GM18870 (cell line): Measurements from ENCODE around the gene MCRS1.

Experiments
- ATAC-seq: cut with Tn5 transposase; IDR thresholded peaks from one replicate; pipeline ENCODE4 v1.9.1; 2021; ENCODE audit warnings: moderate library complexity; ENCODE audit not compliant: unreplicated experiment

MCRS1 gene

DNA sequence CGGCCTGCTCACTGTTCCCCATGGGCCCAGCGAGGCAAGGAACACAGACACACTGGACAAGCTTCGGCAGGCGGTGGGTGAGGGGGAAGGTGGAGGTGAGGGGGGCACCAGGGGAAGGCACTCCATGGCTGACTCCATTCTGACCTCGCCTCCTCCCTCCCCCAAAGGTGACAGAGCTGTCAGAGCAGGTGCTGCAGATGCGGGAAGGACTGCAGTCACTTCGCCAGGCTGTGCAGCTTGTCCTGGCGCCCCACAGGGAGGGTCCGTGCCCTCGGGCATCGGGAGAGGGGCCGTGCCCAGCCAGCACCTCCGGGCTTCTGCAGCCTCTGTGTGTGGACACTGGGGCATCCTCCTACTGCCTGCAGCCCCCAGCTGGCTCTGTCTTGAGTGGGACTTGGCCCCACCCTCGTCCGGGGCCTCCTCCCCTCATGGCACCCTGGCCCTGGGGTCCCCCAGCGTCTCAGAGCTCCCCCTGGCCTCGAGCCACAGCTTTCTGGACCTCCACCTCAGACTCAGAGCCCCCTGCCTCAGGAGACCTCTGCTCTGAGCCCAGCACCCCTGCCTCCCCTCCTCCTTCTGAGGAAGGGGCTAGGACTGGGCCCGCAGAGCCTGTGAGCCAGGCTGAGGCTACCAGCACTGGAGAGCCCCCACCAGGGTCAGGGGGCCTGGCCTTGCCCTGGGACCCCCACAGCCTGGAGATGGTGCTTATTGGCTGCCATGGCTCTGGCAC is 10.6 kb downstream of the MCRS1 start:
- ATAC-seq: no peak

DNA sequence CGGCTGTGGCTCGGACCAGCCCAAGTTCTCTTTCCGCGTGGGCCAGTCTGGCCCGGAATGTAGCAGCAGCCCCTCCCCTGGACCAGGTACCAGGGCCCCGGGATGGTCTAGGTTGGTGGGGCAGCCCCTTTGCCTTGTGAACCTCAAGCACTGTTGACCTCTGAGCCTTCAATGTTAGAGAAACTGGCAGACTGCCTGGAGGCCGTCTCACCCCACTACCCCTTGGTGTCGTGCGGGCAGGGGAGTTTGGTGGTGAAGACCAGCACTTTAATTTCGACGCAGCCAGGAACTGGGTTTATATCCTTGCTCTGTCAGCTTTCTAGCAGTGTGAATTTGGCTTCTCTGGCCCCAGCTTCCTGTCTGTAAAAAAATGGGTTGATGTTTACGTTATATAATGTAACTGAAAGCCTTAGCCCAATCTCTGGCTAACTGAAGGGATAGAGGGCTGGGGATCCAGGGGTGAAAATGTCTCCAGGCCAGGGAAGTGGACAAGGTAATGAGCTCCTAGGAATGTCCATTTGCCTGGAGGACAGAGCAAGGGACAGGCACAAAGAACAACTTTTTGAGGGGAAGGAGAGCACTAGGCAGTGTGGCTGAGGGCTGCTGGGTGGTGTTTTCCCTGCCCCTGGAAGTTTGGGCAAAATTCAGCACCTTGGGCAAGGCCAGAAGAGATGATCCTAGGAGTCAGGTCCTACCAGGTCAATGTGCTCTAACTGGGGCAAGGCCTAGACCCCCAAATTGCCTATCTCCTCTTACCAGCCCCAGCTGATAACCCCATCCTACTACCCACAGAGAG is 11.4 kb downstream of the MCRS1 start:
- no peak for ATAC-seq

DNA sequence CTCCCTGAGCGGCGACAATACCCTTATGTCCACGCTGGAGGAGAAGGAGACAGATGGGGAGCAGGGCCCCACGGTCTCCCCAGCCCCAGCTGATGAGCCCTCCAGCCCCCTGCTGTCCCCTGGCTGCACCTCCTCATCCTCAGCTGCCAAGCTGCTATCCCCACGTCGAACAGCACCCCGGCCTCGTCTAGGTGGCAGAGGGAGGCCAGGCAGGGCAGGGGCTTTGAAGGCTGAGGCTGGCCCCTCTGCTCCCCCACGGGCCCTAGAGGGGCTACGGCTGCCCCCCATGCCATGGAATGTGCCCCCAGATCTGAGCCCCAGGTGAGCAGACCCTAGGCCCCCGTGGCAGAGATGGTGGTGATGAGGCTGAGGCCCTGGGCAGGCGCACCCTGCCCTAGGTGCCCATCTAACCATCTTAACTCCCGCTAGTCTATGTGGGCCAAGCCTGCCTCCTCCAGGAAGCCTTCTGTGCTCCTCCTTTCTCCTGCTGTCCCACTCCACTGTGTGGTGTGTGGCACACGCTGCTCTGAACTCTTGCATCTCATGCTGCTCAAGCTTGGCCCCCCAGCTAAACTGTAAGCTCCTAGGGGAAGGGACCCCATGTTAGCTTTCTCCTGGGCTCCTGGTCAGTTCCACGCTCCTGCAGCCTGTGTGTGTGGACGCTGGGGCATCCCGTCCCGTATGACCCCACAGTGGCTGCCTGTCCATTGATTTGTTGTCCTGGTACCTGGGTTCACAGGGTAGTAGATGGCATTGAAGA is 12.1 kb downstream of the MCRS1 start:
- ATAC-seq: no peak

DNA sequence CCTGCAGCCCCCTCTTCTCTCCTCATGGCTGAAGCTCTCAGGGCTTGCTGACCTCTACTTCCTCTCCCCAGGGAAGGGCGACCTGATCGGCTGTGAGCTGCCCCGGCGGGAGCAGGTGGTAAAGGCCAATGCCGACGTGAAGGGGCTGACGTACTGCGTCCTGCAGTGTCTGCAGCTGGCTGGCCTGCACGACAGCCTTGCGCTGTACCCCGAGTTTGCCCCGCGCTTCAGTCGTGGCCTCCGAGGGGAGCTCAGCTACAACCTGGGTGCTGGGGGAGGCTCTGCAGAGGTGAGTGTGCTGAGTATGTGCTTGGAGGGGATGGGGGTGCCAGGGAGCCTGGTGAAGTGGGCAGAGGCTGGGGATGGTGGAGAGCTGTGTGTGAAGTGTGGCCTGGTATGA is 13.7 kb downstream of the MCRS1 start:
- ATAC-seq: no peak

DNA sequence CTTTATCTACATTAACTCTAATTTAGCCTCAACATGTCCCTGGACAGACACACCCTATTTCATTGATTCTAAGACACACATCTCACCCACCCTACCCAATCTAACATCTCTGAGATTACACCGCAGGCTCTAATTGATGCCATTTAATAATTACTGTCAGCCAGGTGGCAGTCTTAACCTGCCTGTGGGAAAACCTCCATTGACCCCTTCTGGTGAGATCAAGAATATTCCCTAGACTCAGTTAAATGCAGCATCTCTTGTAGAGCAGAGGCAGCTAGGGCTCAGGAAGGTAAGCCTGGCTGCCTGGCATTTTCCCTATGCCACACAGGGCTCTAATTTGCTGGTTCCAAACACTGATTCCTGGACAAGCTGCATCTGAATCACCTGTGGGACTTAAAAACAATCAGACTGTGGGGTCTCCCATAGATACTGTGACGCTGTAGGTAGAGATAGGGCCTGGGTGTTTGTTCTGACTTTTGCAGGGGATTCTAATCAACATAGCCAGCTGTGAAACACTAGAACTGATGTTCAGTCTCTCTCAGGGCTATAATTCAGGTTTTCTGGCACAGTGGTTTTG is 14.3 kb downstream of the MCRS1 start:
- no peak for ATAC-seq

DNA sequence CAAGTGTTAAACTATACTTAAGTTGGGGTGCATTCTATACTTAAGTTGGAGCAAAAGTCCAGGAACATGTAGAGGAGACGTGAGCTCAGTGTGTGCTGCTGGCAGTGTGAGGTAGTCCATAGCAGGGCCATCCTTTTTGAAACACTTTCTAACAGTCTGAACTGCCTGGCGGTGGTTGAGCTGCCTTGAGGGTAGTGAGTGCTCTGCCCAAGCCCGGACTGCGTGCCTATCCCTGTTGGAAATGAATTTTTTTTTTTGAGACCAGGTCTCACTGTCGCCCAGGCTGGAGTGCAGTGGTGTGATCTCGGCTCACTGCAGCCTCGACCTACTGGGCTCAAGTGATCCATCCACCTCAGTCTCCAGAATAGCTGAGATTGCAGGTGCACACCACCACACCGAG is 15.0 kb downstream of the MCRS1 start:
- ATAC-seq: no peak

DNA sequence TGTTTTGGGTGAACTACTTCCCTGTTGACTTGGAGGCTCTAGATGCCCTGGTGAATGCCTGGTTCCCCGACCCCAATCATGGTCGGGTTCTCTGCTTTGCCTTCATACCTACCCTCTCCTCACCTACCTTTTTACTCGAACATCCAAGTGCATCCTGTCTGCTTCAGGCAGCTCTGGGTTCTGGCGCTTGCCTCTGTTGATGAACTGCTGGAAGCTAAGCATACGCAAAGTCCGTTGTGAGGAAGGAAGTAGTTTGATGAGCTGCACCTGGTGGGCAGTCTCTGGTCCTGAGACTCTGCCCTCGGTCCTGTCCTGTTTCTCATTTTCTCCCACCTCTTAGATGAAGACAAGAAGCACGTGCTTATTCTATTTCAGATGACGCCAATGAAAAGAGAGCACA is 15.5 kb downstream of the MCRS1 start:
- ATAC-seq: no peak

DNA sequence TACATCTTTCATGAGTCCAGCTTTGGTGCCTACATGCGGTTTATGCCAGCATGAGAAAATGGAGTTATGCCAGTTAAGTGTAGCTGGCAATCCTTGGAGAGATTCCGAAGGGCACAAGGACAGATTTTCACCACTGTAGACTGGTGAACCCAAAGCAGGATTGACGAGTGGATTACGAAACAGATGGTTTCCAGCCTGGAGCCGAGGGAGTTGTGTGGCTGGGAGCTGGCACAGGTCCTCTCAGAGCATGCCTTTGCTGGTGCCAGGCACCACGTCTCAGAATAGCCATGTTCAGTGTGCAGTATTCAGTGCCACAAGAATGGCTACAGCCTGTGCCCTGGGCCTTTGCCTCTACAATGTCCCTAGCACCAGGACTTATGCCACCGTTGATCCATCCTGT is 15.9 kb downstream of the MCRS1 start:
- no peak for ATAC-seq

DNA sequence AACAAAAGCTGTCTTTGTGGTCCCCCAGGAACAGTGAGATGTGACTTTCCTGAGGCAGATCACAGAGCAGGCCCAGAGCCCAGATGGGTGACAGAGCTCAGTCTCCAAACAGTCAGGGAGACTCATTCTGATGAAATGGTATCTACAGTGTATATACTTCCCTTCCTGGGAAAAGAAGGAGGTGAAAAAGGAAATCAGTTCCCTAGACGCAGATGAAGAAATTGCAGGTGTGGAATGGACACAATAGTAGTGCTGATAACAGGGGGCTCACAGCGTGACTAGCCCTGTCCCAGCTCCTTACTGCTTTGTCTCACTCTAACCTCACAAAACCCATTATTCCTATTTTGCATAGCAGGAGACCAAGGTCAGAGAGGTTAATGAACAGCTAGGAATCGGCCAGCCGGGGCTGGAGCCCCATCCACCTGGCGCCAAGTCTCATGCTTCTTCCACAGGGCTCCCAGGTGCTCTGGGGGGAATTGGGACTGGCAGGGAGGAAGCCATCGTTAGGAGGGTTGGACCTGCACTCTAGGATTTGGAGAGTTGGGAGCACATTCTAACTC is 17.2 kb downstream of the MCRS1 start:
- no peak for ATAC-seq

DNA sequence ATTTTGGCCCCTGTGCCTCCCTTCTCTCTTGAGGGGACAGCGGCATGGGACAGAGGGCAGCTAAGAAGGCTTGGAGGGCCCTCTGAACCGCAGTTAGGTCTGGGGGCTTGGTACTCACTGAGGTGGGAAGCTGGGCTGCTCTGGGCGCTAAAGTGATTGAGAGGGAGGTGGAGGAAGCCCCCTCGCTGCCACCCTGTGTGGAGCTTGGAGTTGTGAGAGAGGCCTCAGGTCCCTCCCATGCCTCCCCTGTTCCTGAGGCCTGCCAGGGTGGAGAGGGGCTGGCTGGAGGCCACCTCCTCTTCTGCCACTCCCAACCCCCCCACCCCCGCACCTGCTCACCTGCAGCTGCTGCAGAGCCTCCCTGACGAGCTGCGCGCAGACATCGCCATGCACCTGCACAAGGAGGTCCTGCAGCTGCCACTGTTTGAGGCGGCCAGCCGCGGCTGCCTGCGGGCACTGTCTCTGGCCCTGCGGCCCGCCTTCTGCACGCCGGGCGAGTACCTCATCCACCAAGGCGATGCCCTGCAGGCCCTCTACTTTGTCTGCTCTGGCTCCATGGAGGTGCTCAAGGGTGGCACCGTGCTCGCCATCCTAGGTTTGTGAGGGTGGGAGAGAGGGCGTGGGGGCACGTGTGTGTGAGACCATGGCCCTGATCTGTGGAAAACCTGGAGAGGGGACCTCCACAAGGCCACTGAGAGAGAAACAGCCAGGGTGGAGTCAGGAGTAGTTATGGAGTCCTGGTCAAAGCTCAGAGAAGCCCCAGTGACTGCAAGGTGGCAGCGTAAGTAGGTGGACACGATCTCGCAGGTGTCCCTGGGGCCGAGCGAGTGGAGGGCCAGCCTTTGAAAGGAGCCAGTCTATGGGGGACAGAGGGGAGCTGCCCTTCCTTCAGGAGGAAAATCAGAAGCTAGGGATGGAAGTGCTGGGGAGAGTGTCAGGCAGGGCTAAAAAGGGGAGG is 17.9 kb downstream of the MCRS1 start:
- no peak for ATAC-seq

DNA sequence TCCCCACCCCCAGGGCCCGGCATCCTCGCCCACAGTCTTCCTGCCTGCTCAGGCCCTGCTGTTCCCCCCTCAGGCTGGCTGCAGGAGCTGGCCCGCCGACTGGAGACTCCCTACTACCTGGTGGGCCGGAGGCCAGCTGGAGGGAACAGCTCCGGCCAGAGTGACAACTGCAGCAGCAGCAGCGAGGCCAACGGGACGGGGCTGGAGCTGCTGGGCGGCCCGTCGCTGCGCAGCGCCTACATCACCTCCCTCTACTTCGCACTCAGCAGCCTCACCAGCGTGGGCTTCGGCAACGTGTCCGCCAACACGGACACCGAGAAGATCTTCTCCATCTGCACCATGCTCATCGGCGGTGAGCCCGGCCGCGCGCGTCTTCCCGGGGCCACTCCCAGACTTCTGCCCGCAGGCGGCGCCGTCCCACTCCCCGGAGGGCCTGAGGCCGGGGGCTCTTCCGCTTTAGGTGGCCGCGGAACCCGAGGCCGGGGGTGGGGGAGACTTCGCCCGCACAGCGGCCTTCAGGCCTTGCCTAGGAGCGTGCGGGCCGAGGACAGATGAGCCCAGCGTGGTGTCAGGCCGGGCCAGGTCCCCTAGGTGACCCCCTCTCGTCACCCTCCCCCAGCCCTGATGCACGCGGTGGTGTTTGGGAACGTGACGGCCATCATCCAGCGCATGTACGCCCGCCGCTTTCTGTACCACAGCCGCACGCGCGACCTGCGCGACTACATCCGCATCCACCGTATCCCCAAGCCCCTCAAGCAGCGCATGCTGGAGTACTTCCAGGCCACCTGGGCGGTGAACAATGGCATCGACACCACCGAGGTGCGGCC is 18.9 kb downstream of the MCRS1 start:
- ATAC-seq: no peak

DNA sequence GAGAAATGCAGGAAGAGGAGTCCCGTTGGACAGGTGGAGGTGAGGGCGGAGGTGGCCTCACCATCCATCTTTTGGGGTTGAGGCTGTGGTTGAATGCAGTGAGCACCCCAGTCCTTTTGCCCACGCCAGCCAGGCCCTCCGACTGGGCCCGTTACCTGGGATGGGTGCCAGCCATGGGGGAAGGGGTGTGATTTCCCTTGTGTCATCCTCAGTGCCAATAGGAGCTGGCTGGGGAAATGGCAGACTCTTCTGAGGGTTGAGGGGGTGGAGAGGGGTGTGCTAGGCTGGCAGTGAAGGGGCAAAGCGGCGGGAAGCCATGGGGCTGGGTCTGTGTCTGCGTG is 19.5 kb downstream of the MCRS1 start:
- ATAC-seq: no peak

DNA sequence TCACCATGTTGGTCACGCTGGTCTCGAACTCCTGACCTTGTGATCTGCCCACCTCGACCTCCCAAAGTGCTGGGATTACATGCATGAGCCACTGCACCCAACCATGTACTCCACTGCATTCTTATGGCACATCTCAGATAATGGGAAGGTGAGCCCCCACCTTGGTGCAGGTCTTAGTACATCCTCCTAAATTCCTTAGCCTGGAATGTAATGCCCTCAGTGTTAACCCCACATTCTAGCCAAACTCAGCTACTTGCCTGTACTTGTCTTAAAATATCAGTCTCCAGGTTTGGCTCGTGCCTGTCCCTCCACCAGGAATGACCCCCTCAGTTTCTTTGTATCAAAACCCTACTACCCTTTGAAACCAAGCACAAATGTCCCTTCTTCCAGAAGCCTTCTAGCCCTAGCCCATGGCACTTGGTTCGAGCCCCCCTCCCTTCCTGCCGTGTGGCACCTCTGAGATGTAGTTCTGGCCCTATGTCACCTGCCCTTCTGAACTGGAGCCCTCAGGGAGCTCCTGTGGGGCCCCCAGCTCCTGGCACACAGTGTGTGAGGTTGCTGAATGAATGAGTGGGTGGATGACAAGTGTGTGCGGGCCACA is 20.8 kb downstream of the MCRS1 start:
- ATAC-seq: no peak

DNA sequence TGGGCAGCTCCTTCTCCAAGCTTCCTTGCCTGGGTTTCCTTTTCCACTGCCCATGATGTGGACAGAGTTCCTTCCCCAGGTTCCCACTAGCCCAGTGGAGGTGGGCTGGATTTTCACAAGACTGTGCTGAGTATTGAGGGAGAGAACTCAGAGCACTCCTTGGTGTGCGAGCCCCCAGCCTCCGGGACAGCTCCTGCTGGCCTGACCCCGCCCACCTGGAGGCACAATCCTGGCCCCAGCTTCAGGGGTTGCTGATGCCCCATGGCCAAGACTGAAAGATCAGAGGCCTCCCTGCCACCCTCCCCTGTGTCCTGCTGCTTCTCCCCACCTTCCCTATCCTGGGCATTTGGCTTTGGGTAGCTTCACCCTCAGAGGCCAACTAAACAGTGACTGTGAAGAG is 21.5 kb downstream of the MCRS1 start:
- no peak for ATAC-seq

DNA sequence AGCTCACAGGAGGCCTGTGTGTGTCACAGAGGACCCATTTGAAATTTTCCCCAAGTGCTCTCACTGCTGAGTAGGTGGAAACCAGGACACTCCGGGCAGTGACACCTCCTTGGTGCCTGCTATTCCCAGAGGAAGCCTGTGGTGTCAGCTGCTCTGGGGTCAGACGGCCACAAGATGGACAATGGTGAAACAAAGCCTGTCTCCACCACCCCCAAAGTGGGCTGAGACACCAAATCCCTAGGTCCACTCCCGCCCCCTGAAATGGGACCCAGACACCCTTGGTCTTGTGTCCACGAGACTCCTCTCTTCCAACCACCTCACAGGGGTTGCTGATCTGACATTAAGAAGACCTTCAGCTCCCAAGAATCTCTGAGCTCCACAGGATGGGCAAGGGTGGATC is 22.1 kb downstream of the MCRS1 start:
- no peak for ATAC-seq

DNA sequence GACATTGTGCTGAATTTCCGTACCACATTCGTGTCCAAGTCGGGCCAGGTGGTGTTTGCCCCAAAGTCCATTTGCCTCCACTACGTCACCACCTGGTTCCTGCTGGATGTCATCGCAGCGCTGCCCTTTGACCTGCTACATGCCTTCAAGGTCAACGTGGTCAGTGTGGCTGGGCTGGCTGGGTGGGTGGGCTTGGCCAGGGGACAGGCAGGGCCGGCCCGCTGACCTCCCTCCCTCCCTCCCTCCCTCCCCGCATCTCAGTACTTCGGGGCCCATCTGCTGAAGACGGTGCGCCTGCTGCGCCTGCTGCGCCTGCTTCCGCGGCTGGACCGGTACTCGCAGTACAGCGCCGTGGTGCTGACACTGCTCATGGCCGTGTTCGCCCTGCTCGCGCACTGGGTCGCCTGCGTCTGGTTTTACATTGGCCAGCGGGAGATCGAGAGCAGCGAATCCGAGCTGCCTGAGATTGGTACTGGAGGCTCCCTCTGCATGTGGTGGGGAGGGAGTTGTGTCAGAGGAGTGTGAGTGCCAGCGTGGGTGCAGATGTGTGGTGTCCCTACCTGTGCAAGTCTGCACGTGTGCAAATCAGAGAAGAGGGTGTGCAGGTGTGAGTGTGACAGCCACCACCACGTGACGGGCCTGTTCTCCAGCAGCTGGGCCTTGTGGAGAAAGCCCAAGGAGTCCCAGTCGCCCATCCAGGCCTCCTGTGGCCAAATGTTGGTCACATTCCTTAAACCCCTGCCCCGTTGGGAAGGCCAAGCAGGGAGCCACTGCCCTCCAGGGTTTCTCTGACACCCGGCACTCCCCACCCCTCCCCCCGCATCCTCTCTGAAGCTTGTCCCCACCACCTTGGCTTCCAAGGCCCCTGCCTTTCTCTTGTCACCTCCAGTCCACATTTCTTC is 23.8 kb downstream of the MCRS1 start:
- ATAC-seq: no peak

DNA sequence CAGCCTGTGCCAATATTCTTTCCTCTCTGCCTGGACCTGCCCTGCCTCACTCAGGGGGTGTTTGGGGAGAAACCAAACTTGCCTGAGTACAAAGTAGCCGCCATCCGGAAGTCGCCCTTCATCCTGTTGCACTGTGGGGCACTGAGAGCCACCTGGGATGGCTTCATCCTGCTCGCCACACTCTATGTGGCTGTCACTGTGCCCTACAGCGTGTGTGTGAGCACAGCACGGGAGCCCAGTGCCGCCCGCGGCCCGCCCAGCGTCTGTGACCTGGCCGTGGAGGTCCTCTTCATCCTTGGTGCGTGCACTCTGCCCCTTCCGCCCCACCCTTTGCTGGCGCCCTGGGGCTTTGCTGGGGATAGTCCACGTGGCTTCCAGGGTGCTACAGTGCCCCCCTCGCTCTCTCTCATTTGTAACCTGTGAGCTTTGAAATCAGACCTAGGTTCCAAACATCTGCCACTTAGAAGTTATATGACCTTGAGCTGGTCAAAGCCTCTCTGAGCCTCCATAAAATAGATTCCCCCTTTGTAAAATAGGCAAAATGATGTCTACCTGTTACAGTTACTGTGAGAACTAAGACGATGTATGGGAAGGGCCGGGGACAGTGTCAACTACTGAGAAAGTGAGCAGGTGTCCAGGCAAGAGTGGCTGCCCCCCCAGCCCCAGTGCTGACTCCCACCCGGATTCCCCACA is 24.6 kb downstream of the MCRS1 start:
- no peak for ATAC-seq
